ENCODE measurements around the gene HTRA1. TPM values are rescaled to one million over a fixed set of nuclear protein-coding genes. Genes with fewer than 3 reads are reported as not detected.

Gene HTRA1
- total RNA-seq, 1 donor from 2014 or later: 3.5 TPM

DNA sequence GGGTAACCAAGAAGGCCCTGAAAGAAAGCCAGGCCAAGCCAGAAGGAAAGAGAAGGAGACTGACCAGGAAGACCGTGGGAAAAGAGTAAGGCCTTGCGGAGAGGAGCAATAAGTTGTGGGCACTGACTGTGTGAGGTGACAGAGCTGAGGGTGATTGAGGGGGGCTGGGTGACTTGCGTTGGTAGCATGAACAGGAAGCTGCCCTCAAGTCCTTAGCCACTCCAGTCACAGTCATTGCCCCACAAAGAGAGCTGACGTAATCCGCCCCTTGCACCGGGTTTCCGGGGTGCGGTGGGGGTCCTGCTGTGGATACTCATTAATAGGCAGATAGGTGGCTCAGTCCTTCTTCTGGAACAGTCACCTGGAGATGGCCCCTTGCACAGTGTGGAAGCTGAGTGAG is 83.1 kb downstream of the HTRA1 start:
- Mint-ChIP-seq H3K9me3 (ENCODE audit: low read depth) (no peaks in the 10 kb centered on the region), H3K4me3 (ENCODE audit: low read depth) (no peak overlapping the region), H3K27me3 (peaks cover 42% of the 10 kb centered on the region), H3K36me3 (ENCODE audit: insufficient read depth) (no peaks in the 10 kb centered on the region), H3K27ac (no peak overlapping the region), H3K4me1 (ENCODE audit: low read depth) (peaks cover 2% of the 10 kb centered on the region)
- no peak for TF ChIP-seq CTCF (IDR thresholded peaks at IDR 0.05; ENCODE audit: unreplicated experiment)
- no peak for DNase-seq (ENCODE audit: low spot score, unreplicated experiment)

DNA sequence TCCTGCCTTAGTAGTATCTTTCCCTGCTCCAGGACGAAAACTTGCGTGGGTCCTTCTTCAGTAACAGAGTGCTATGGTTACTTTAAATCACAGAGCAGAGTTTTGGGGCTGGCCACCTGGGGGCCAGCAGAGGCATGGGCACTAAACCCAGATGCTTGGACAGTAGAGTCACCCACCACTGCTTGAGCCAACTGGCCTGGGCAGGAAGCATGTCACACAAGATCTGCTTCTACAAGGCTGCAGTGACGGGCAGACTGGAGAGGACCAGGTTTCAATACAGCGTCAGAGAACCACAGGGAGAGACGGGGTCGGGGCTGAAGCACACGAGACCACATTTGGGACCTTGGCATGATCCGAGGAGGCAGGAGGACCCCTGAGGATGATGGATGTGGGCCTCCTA is 84.9 kb downstream of the HTRA1 start:
- no peaks in the 10 kb centered on the region for H3K36me3 Mint-ChIP-seq (ENCODE audit: insufficient read depth)
- H3K4me3 Mint-ChIP-seq (ENCODE audit: low read depth): no peak overlapping the region
- H3K4me1 Mint-ChIP-seq (ENCODE audit: low read depth): peaks cover 2% of the 10 kb centered on the region
- H3K27ac Mint-ChIP-seq: no peak overlapping the region
- no peaks in the 10 kb centered on the region for H3K9me3 Mint-ChIP-seq (ENCODE audit: low read depth)
- DNase-seq (ENCODE audit: low spot score, unreplicated experiment): no peak
- TF ChIP-seq CTCF (IDR thresholded peaks at IDR 0.05; ENCODE audit: unreplicated experiment): no peak
- H3K27me3 Mint-ChIP-seq: peaks cover 44% of the 10 kb centered on the region

DNA sequence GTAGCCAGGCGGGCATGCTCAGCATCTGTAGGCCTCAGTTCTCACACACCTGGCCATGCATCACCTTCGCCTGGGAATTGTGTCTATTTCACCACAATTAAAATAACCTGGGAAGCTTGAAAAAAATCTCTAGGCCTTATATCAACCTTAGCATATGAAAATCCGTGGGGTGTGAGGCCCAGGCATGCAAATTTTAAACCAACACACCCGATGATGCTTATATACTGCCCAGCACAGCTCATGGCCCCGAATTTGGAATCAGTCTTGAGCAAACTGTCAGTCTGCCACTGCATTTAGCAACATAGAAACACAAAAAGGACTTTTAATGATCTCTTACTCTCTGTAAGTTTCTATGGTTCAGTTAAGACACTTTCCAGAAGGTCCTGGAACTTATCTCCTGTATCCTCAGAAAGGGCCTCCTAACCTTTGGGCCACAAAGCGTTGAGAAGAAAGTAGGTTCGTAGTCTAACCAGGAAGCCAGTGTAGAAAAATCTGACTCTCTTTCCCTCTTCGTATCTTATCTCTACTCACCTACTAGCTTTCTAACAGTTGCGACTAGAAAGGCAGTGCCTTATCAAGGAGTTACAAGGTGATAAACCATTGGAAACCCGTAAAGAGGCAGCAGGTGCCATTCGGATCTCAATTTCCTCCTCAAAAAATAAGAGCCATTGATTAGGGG is 87.2 kb downstream of the HTRA1 start:
- H3K27me3 Mint-ChIP-seq: peaks cover 40% of the 10 kb centered on the region
- H3K27ac Mint-ChIP-seq: no peak overlapping the region

GRCh38 chr10:122549636-122550035 is 88.3 kb downstream of the HTRA1 start:
- Mint-ChIP-seq H3K36me3 (ENCODE audit: insufficient read depth) (no peaks in the 10 kb centered on the region), H3K27ac (no peak overlapping the region), H3K4me1 (ENCODE audit: low read depth) (peaks cover 2% of the 10 kb centered on the region), H3K9me3 (ENCODE audit: low read depth) (no peaks in the 10 kb centered on the region), H3K27me3 (peaks cover 34% of the 10 kb centered on the region), H3K4me3 (ENCODE audit: low read depth) (no peak overlapping the region)
- TF ChIP-seq CTCF (IDR thresholded peaks at IDR 0.05; ENCODE audit: unreplicated experiment): no peak
- no peak for DNase-seq (ENCODE audit: low spot score, unreplicated experiment)

More for the DNA sequence above, 87.2 kb downstream of the HTRA1 start:
- no peak for DNase-seq (ENCODE audit: low spot score, unreplicated experiment)
- Mint-ChIP-seq H3K9me3 (ENCODE audit: low read depth) (no peaks in the 10 kb centered on the region), H3K4me1 (ENCODE audit: low read depth) (peaks cover 2% of the 10 kb centered on the region), H3K4me3 (ENCODE audit: low read depth) (no peak overlapping the region), H3K36me3 (ENCODE audit: insufficient read depth) (no peaks in the 10 kb centered on the region)
- TF ChIP-seq CTCF (IDR thresholded peaks at IDR 0.05; ENCODE audit: unreplicated experiment): no peak

GRCh38 chr10:122550427-122550826 is 89.1 kb downstream of the HTRA1 start:
- peaks cover 39% of the 10 kb centered on the region for H3K27me3 Mint-ChIP-seq
- no peak for DNase-seq (ENCODE audit: low spot score, unreplicated experiment)
- no peak for TF ChIP-seq CTCF (IDR thresholded peaks at IDR 0.05; ENCODE audit: unreplicated experiment)
- peaks cover 2% of the 10 kb centered on the region for H3K4me1 Mint-ChIP-seq (ENCODE audit: low read depth)
- H3K9me3 Mint-ChIP-seq (ENCODE audit: low read depth): no peaks in the 10 kb centered on the region
- no peak overlapping the region for H3K27ac Mint-ChIP-seq
- H3K4me3 Mint-ChIP-seq (ENCODE audit: low read depth): no peak overlapping the region
- no peaks in the 10 kb centered on the region for H3K36me3 Mint-ChIP-seq (ENCODE audit: insufficient read depth)
